GM12872 (cell line): ENCODE data around the gene SCAPER.

ENCODE experiments used
- TF ChIP-seq, protein P1 (sequence below): IDR thresholded peaks from 3 replicates; pipeline ENCODE4 v1.5.1; 2011; ENCODE audit warnings: low read depth, mild to moderate bottlenecking, low read length, moderate library complexity; ENCODE audit not compliant: insufficient read depth

The SCAPER gene

DNA sequence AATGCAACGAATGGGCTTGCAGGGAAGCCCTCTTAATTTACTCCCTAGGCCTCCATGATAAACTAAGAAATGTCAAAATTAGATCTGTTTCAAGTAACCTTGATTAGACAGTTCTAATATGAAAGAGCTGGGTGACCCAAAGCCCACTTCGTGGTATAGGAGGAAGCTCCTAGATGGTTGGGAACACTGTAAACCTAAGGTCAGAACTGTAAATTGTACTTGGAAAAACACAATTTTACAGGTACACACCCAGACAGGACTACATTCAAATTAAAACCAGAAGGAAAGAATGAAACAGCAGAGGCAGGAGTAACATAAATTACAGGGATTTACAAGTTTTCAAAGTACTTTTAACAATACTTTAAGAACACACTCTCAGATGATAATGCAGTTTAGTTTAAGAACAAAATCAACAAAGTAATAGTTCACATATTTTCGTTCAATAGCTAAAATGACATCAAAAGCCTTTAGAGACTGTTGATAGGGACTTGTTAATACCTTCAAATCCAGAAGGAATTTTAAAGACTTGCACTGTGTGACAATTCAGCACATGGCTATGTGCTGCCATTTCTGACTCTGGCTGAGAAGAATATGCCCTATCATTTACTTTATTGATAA is 550.2 kb downstream of the SCAPER start:
- TF ChIP-seq, protein P1, sequence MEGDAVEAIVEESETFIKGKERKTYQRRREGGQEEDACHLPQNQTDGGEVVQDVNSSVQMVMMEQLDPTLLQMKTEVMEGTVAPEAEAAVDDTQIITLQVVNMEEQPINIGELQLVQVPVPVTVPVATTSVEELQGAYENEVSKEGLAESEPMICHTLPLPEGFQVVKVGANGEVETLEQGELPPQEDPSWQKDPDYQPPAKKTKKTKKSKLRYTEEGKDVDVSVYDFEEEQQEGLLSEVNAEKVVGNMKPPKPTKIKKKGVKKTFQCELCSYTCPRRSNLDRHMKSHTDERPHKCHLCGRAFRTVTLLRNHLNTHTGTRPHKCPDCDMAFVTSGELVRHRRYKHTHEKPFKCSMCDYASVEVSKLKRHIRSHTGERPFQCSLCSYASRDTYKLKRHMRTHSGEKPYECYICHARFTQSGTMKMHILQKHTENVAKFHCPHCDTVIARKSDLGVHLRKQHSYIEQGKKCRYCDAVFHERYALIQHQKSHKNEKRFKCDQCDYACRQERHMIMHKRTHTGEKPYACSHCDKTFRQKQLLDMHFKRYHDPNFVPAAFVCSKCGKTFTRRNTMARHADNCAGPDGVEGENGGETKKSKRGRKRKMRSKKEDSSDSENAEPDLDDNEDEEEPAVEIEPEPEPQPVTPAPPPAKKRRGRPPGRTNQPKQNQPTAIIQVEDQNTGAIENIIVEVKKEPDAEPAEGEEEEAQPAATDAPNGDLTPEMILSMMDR: no peak

DNA sequence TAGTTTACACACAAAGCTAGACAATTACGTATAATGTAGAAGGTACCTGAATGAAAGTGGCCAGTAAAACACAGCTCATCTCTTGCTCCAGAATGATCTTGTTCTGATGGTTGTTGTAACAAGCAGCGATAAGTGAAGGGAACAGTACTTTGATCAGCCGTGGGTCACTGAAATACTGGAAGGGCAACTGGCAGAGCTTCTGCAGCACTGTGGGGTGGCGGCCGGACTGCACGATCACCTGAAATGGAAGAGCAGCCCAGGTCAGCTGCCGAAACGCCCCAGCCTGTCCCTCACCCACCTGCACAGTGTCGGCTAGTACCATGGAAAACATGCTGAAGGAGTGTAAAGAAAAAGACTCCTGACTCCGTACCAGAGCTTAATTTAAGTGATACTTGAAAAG is 551.2 kb downstream of the SCAPER start:
- TF ChIP-seq, protein P1: no peak

DNA sequence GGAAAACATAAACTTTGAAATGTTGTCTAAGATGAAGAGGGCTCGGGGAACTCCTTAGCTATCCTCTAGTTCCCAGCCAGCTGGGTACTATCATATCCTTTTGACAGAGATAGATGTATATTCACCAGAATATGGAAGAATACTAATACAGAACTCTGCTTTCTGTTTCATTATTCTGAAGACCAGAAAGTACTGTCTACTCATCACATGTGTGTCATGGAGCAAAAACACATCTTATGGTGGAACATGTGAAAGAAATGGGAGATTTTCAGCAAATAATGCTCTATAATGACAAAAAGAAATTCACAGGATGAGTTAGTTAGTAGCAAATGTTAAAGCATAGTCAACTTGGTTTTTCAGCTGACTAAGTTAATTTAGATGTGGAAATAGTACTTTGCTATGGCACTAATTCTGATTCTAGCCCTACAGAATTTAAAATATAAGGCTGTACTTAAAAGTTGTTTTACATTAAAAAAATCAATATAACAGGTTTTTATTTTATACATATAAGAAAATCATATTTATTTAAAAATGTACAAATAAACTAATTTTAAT is 552.0 kb downstream of the SCAPER start:
- TF ChIP-seq, protein P1: no peak

DNA sequence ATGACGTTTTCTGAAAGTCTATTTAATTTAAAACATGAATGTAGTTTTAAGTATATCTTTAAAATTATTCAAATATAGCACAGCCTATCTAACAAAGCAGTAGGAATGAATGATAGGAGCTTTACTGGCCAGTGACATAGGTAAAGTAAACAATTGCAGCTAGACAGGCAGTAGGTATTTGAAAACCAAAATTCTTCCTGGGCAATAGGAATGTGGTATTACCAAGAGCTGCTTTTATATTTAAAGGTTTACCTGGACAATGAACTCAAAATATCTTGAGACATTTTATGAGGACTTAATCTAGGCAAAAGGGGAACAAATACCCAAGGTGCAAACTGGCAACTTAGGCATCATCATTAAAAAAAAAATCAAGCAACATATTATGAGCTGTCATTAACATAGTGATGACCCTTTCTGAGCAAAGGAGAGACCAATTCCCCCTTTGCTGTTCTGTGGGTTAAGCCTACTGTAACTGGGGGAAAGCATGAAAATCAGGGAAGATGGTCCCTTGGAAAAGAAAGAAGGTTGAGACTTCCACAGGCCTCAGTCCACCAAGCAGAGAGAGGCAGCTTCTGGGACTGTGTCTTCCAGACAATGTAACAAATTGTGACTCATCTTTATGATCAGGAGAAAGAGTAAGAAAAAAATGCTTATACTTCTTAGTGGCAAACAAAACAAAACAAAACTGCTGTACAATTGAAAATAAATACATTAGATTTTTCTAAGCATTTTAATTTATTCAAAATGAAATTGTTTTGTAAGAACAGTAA is 555.7 kb downstream of the SCAPER start:
- TF ChIP-seq, protein P1: no peak

DNA sequence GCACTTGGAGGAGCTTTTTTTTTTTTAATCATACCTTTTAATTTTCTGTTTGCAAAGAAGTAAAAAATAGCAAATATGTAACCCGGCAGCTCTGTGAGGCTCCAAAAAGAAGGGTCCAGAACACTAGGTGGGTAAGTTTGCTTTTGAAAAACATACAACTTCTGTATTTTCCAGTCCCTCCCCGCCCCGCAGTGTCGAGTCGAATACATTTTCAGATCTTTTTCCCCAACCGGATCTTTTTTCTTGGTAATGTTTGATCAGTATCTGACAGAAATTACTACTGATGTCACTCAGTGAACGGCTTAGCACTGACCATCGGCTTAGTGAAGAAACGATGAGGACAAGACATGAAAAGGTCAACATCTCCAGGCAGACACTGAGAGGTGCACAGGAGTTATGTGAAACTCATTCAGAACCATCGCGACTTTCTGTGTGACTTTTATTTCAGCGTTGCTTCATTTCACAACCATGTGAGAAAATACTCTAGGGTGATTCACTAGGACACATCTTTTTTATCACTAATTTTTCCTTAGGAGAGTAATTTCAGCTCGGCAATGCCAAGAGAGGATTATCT is 557.6 kb downstream of the SCAPER start:
- TF ChIP-seq, protein P1: no peak

DNA sequence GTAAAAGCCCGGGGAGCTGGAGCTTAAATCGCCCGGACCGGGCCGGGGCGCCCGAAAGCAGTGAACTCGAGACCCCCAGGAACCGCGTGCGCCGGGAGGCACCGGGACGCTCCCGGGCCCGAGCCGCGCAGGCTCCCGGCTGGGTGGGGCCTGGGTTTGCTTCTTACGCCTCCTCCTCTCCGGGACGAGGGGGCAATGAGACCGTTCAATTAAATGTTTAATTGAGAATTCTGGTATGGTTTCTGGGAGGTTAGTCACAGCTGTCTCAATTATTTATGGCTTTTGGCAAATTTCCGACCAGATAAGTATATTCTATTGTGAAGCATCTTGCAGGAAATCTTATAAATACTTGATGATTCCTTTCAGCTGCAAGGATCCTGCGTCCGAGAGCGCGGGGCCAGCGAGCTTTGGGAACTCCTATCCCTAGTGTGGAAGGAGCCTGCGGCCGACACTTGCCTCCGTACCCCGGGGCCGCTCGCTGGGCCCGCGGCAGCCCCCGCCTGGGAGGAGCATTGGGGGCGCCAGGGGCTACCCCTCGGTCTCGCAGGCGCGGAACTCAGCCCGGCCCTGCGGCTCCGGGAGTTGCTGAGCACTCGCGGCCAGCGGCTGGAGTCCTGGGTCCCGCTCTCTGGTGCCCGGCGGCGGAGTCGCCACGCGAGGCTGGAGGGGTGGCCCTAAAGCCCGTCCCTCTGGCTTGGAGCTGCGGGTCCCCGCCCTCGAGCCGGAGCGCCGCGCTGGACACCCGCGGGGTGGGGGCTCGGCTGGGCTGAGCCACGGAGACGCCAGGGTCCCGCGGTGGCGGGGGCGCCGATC is 558.3 kb downstream of the SCAPER start:
- TF ChIP-seq, protein P1: no peak
